Breast epithelium (tissue), 3 donors: ENCODE results near the gene ZC3H13.

Experiments used
- POLR2AphosphoS5 ChIP-seq, 3 donors: sonication (generic); formaldehyde crosslinking; IDR thresholded peaks; one replicate each; pipeline ENCODE4 v1.6.1; 2017; ENCODE audit warnings: antibody characterized with exemption in 3 of 3
- TF ChIP-seq, protein P1 (sequence below), 3 donors: fragments of 450-650 bp; IDR thresholded peaks; one replicate each; pipeline ENCODE4 v1.5.1; 2016 to 2017; ENCODE audit warnings: antibody characterized with exemption in 3 of 3, mild to moderate bottlenecking in 3 of 3, moderate library complexity in 3 of 3

DNA sequence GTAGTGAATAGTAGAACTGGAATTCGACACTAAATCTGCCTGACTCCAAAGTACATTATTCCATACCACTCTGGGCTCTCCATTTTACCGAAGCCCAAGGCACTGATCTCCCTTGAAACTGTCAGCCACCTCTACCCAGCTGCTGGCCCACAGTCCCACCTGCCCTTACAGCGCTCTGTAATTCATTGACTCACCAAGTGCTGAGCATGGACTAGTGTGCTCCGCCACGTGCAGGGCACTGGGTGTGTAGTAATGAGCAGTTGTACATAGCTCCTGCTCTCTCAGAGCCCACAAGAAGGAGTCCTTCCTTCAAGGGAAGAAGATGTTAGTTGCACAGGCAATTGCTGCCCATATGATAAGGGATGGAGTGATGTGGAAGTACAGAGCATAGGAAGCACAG, 124.4 kb downstream of the ZC3H13 start:
- TF ChIP-seq, protein P1, sequence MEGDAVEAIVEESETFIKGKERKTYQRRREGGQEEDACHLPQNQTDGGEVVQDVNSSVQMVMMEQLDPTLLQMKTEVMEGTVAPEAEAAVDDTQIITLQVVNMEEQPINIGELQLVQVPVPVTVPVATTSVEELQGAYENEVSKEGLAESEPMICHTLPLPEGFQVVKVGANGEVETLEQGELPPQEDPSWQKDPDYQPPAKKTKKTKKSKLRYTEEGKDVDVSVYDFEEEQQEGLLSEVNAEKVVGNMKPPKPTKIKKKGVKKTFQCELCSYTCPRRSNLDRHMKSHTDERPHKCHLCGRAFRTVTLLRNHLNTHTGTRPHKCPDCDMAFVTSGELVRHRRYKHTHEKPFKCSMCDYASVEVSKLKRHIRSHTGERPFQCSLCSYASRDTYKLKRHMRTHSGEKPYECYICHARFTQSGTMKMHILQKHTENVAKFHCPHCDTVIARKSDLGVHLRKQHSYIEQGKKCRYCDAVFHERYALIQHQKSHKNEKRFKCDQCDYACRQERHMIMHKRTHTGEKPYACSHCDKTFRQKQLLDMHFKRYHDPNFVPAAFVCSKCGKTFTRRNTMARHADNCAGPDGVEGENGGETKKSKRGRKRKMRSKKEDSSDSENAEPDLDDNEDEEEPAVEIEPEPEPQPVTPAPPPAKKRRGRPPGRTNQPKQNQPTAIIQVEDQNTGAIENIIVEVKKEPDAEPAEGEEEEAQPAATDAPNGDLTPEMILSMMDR (IDR thresholded peaks at IDR 0.05): no peak
- no peak for TF ChIP-seq POLR2AphosphoS5 (IDR thresholded peaks at IDR 0.05)
